Vagina (tissue), 2 donors: Measurements from ENCODE around the gene C19orf67.

Experiments used
- CTCF ChIP-seq, 3 experiments: fragments of 450-650 bp in 2 of 3; fragments of 200-600 bp in 1 of 3; sonication (generic) in 1 of 3; IDR thresholded peaks; one replicate each; pipeline ENCODE4 v1.5.1; 2017 to 2019; ENCODE audit warnings: antibody characterized with exemption in 3 of 3, mild to moderate bottlenecking in 2 of 3, moderate library complexity in 2 of 3
- POLR2AphosphoS5 ChIP-seq, 2 donors: sonication (generic); formaldehyde crosslinking; IDR thresholded peaks; one replicate each; pipeline ENCODE4 v1.9.0; 2017; ENCODE audit warnings: antibody characterized with exemption in 2 of 2, mild to moderate bottlenecking in 2 of 2, low read depth in 1 of 2; ENCODE audit not compliant: insufficient read depth in 1 of 2

- TF ChIP-seq POLR2AphosphoS5 (IDR thresholded peaks at IDR 0.05; ENCODE audit: insufficient read depth in 1 of 2, low read depth in 1 of 2) = no peak
- no peak for TF ChIP-seq CTCF (IDR thresholded peaks at IDR 0.05)
Observed at GRCh38 chr19:14097532-14098151, 12.1 kb upstream of the C19orf67 start.
